Measurements from ENCODE around the gene CADM2. TPM values are rescaled to one million over a fixed set of nuclear protein-coding genes. Genes with fewer than 3 reads are reported as not detected.

CADM2 gene
- total RNA-seq, 2 donors from 2014 or later: 0.27 to 11.7 TPM

DNA sequence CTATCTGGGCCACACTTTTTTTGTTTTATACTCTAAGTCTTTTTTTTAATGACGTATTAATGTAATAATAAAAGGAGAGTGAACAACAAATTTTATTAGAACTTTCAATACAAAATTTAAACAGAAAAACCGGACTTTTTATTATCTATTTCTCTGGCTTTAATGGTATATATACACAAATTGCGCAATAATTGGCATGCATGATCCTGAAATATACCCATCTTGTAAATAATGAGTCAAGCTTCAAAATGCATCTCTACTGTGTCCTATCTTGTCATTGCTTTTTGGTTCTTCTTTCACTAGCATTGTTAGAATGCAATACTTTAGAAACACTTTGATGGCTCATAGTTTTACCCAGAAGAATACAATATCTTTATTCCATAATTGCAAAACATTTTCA is 963.6 kb downstream of the CADM2 start:
- Histone ChIP-seq H3K4me3 (no peak overlapping the region), H3K4me1 (replicated peaks) (no peaks in the 10 kb centered on the region), H3K9me3 (no peaks in the 10 kb centered on the region), H3K36me3 (no peaks in the 10 kb centered on the region), H3K27me3 (replicated peaks; ENCODE audit: insufficient read depth) (no peaks in the 10 kb centered on the region), H3K27ac (no peak overlapping the region)
- no peak for DNase-seq (ENCODE audit: low spot score)
- 73% methylated on average over 3 of the region's 3 CpGs for WGBS
- intact Hi-C loops (cut with DNase I): no loop called here
- TF ChIP-seq POLR2AphosphoS5 (IDR thresholded peaks at IDR 0.05): no peak
- TF ChIP-seq POLR2A (IDR thresholded peaks at IDR 0.05): no peak
- TF ChIP-seq, protein P1, sequence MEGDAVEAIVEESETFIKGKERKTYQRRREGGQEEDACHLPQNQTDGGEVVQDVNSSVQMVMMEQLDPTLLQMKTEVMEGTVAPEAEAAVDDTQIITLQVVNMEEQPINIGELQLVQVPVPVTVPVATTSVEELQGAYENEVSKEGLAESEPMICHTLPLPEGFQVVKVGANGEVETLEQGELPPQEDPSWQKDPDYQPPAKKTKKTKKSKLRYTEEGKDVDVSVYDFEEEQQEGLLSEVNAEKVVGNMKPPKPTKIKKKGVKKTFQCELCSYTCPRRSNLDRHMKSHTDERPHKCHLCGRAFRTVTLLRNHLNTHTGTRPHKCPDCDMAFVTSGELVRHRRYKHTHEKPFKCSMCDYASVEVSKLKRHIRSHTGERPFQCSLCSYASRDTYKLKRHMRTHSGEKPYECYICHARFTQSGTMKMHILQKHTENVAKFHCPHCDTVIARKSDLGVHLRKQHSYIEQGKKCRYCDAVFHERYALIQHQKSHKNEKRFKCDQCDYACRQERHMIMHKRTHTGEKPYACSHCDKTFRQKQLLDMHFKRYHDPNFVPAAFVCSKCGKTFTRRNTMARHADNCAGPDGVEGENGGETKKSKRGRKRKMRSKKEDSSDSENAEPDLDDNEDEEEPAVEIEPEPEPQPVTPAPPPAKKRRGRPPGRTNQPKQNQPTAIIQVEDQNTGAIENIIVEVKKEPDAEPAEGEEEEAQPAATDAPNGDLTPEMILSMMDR (IDR thresholded peaks at IDR 0.05): no peak

DNA sequence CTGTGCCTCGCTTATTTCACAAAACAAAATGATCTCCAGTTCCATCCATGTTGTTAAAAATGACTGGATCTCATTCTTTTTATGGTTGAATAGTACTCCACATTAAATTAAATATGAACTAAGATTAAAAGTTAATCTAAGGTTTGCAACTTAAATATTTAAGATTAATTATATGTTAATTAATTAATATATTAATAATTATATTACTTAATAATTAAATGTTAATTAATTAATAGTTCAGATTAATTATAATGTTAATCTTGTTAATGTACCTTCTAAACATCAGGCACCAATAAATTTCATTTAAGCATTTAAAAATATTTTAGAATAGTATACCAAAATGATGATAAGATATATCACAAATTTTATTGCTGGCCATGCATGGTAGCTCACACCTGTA is 971.9 kb downstream of the CADM2 start:
- Histone ChIP-seq H3K27ac (no peak overlapping the region), H3K27me3 (replicated peaks; ENCODE audit: insufficient read depth) (no peaks in the 10 kb centered on the region), H3K4me3 (no peak overlapping the region), H3K4me1 (replicated peaks) (no peaks in the 10 kb centered on the region), H3K36me3 (no peaks in the 10 kb centered on the region), H3K9me3 (no peaks in the 10 kb centered on the region)
- no peak for DNase-seq (ENCODE audit: low spot score)
- TF ChIP-seq POLR2A (IDR thresholded peaks at IDR 0.05): no peak
- TF ChIP-seq, protein P1 (IDR thresholded peaks at IDR 0.05): no peak
- TF ChIP-seq POLR2AphosphoS5 (IDR thresholded peaks at IDR 0.05): no peak
- intact Hi-C loops (cut with DNase I): no loop called here
- WGBS: 100% methylated on average over 1 of the region's 1 CpG

- WGBS: 81% methylated on average over 5 of the region's 5 CpGs
- H3K9me3 ChIP-seq: no peaks in the 10 kb centered on the region
These were observed 974.5 kb downstream of the CADM2 start for GRCh38 chr3:85933326-85933725.

DNA sequence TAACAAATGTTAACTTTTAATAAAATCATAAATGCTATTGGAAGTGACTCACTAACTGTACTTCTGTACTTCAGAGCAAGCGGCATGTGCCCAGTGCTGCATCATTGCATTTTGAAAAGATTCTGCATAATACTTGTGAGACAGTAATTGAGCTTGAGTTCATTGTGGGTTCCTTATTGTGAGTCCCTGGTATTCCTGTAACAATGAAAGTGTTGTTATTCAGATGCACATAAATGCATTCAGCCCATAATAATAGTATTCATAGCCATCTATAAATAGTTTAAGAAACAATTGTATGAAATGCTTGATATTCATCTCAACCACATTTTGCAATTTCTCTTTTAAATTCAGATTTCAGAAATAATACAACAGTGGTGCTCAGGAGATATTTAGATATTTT is 976.4 kb downstream of the CADM2 start:
- H3K36me3 ChIP-seq: no peaks in the 10 kb centered on the region
- intact Hi-C loops (cut with DNase I): no loop called here
- no peak overlapping the region for H3K4me3 ChIP-seq
- TF ChIP-seq POLR2A (IDR thresholded peaks at IDR 0.05) (no peak), POLR2AphosphoS5 (IDR thresholded peaks at IDR 0.05) (no peak)
- TF ChIP-seq, protein P1 (IDR thresholded peaks at IDR 0.05): no peak
- H3K9me3 ChIP-seq: no peaks in the 10 kb centered on the region
- WGBS: 97% methylated on average over 1 of the region's 1 CpG
- H3K27me3 ChIP-seq (replicated peaks; ENCODE audit: insufficient read depth): no peaks in the 10 kb centered on the region
- H3K27ac ChIP-seq: no peak overlapping the region
- no peak for DNase-seq (ENCODE audit: low spot score)
- no peaks in the 10 kb centered on the region for H3K4me1 ChIP-seq (replicated peaks)

More at GRCh38 chr3:85933326-85933725, 974.5 kb downstream of the CADM2 start:
- H3K36me3 ChIP-seq: no peaks in the 10 kb centered on the region
- H3K27me3 ChIP-seq (replicated peaks; ENCODE audit: insufficient read depth): no peaks in the 10 kb centered on the region
- DNase-seq (ENCODE audit: low spot score): no peak
- no peak overlapping the region for H3K27ac ChIP-seq
- intact Hi-C loops (cut with DNase I): no loop called here
- no peak overlapping the region for H3K4me3 ChIP-seq
- H3K4me1 ChIP-seq (replicated peaks): no peaks in the 10 kb centered on the region
- TF ChIP-seq POLR2A (IDR thresholded peaks at IDR 0.05): no peak
- no peak for TF ChIP-seq POLR2AphosphoS5 (IDR thresholded peaks at IDR 0.05)
- TF ChIP-seq, protein P1 (IDR thresholded peaks at IDR 0.05): no peak

GRCh38 chr3:85939074-85939482 is 980.3 kb downstream of the CADM2 start:
- Histone ChIP-seq H3K4me1 (replicated peaks) (no peaks in the 10 kb centered on the region), H3K27me3 (replicated peaks; ENCODE audit: insufficient read depth) (no peaks in the 10 kb centered on the region), H3K4me3 (no peak overlapping the region), H3K36me3 (no peaks in the 10 kb centered on the region), H3K9me3 (no peaks in the 10 kb centered on the region), H3K27ac (no peak overlapping the region)
- intact Hi-C loops (cut with DNase I): no loop called here
- WGBS: 5% methylated on average over 3 of the region's 3 CpGs
- no peak for DNase-seq (ENCODE audit: low spot score)
- TF ChIP-seq POLR2A (IDR thresholded peaks at IDR 0.05) (no peak), POLR2AphosphoS5 (IDR thresholded peaks at IDR 0.05) (no peak)
- TF ChIP-seq, protein P1 (IDR thresholded peaks at IDR 0.05): no peak

Data from prostate gland (tissue), 2 donors.